Astrocyte of the cerebellum (primary cell): ENCODE results near the gene RBM5.

Experiments
- DNase-seq: peaks from one replicate; pipeline ENCODE4 v3.0.0-alpha.2; 2011; ENCODE audit warnings: low read depth
- H3K4me3 ChIP-seq: 2 replicates; pipeline ENCODE4 v1.5.1; 2011; ENCODE audit warnings: mild to moderate bottlenecking, low read depth, low read length, moderate library complexity
- CTCF ChIP-seq: IDR thresholded peaks from 2 replicates; pipeline ENCODE4 v1.5.1; 2012; ENCODE audit warnings: low read length, low read depth, moderate library complexity, mild to moderate bottlenecking; ENCODE audit errors: missing control alignments
- in situ Hi-C: cut with HindIII; loops from 2 replicates; pipeline ENCODE4 v1.10.0; 2017; ENCODE audit warnings: low sequenced_read_pairs

The RBM5 gene

GRCh38 chr3:50168388-50168787 is 79.7 kb downstream of the RBM5 start:
- H3K4me3 ChIP-seq = no peak overlapping the region
- in situ Hi-C loops = no loop called here
- no peak for DNase-seq
- no peak for TF ChIP-seq CTCF
